Panc1 (cell line): ENCODE results near the gene OR52K1. TPM values are rescaled to one million over a fixed set of nuclear protein-coding genes. Genes with fewer than 3 reads are reported as not detected.

Source experiments
- ATAC-seq: fragments of 200-7000 bp; cut with Tn5 transposase; 2 replicates; pipeline ENCODE4 v1.9.1; 2020; ENCODE audit warnings: mild to moderate bottlenecking, moderate library complexity
- BruUV-seq: library from RNA; stranded (reverse); fragments of 400-500 nt; replicated peaks from 2 replicates; lab custom pipeline; 2021; lab: Mats Ljungman, UMichigan
- CTCF ChIA-PET: fragments of 300-600 bp; sonication (Branson Sonifier 250); formaldehyde crosslinking; loops from one replicate; lab custom pipeline; 2022; ENCODE audit warnings: antibody characterized with exemption; lab: Charles Lee
- POLR2A ChIA-PET: fragments of 300-600 bp; sonication (Branson Sonifier 250); formaldehyde crosslinking; loops from one replicate; lab custom pipeline; 2022; ENCODE audit warnings: antibody characterized with exemption; lab: Charles Lee
- DNase-seq: peaks from one replicate; pipeline ENCODE4 v3.0.0-alpha.2; 2010; ENCODE audit warnings: low read depth, low spot score
- H3K27ac ChIP-seq: 2 replicates; pipeline ENCODE4 v1.5.1; 2011; ENCODE audit warnings: mild to moderate bottlenecking, low read length, inconsistent platforms
- H3K27me3 ChIP-seq: fragments of 200-500 bp; sonication (Bioruptor generic); 2 replicates; pipeline ENCODE4 v1.6.0; 2014; ENCODE audit warnings: low read length, inconsistent platforms; ENCODE audit not compliant: control insufficient read depth, insufficient read depth
- H3K36me3 ChIP-seq: fragments of 200-500 bp; sonication (Bioruptor generic); 2 replicates; pipeline ENCODE4 v1.5.1; 2014; ENCODE audit warnings: inconsistent platforms, mild to moderate bottlenecking, low read length, moderate library complexity; ENCODE audit not compliant: control insufficient read depth, insufficient read depth
- H3K4me1 ChIP-seq: 2 replicates; pipeline ENCODE4 v1.5.1; 2011; ENCODE audit warnings: inconsistent platforms, mild to moderate bottlenecking, low read length, moderate library complexity; ENCODE audit not compliant: control insufficient read depth, insufficient read depth
- H3K4me3 ChIP-seq, 2 experiments: 2 replicates each; pipeline ENCODE4 v1.5.1; 2011 to 2012; ENCODE audit warnings: low read depth in 2 of 2, low read length in 2 of 2, mild to moderate bottlenecking in 2 of 2, inconsistent platforms in 1 of 2, moderate library complexity in 1 of 2
- H3K9me3 ChIP-seq: fragments of 200-500 bp; sonication (Bioruptor generic); 2 replicates; pipeline ENCODE4 v1.5.1; 2014; ENCODE audit warnings: low read depth, mild to moderate bottlenecking, inconsistent platforms, low read length, moderate library complexity; ENCODE audit not compliant: control insufficient read depth, insufficient read depth
- CTCF ChIP-seq: fragments of 450-650 bp; IDR thresholded peaks from 2 replicates; pipeline ENCODE4 v1.5.1; 2017; ENCODE audit warnings: mild to moderate bottlenecking
- POLR2AphosphoS5 ChIP-seq: IDR thresholded peaks from 2 replicates; pipeline ENCODE4 v1.6.1; 2012; ENCODE audit warnings: mild to moderate bottlenecking, low read depth, low read length, moderate library complexity
- REST ChIP-seq, 2 experiments: IDR thresholded peaks; 2 replicates each; pipeline ENCODE4 v1.6.1; 2011 to 2012; ENCODE audit warnings: low read depth in 2 of 2, control low read depth in 1 of 2, low read length in 1 of 2, mild to moderate bottlenecking in 1 of 2, moderate library complexity in 1 of 2; ENCODE audit not compliant: insufficient read depth in 1 of 2
- SIN3A ChIP-seq: IDR thresholded peaks from 2 replicates; pipeline ENCODE4 v1.6.1; 2012; ENCODE audit warnings: low read depth, mild to moderate bottlenecking, low read length, moderate library complexity, borderline replicate concordance; ENCODE audit not compliant: insufficient read depth
- TCF7L2 ChIP-seq: IDR thresholded peaks from 2 replicates; pipeline ENCODE4 v1.6.1; 2011; ENCODE audit warnings: mild to moderate bottlenecking, low read depth, low read length, inconsistent platforms
- in situ Hi-C: cut with HindIII; loops from 2 replicates; pipeline ENCODE4 v1.10.0; 2016; ENCODE audit warnings: low sequenced_read_pairs, low pct_unique_long_range_greater_than_20kb
- intact Hi-C: fragments of 100-400 bp; cut with micrococcal nuclease; formaldehyde crosslinking; loops from one replicate; pipeline ENCODE4 v1.10.0; 2022; ENCODE audit not compliant: unreplicated experiment
- total RNA-seq: library from RNA; stranded (reverse); gene quantifications from one replicate; pipeline ENCODE4 v1.2.1, GENCODE V29; 2021; ENCODE audit not compliant: unreplicated experiment

Gene OR52K1
- total RNA-seq, 1 experiment from 2014 or later, result not detected

GRCh38 chr11:4455419-4455818, 27.0 kb upstream of the OR52K1 start:
- Histone ChIP-seq H3K9me3 (no peaks in the 10 kb centered on the region), H3K4me3 (no peak overlapping the region), H3K27me3 (0 out of 2 replicates have a peak, but pooled peaks cover 4% of the 10 kb centered on the region), H3K27ac (no peak overlapping the region), H3K4me1 (no peaks in the 10 kb centered on the region), H3K36me3 (no peaks in the 10 kb centered on the region)
- intact Hi-C loops (no loop called here), in situ Hi-C loops (no loop called here)
- BruUV-seq, result no TSS peak
- ATAC-seq, result no peak
- DNase-seq, result no peak
- ChIA-PET CTCF (no interaction called here), POLR2A (no interaction called here)
- no peak for TF ChIP-seq POLR2AphosphoS5
- no peak for TF ChIP-seq SIN3A
- no peak for TF ChIP-seq REST (IDR thresholded peaks at IDR 0.05; ENCODE audit: insufficient read depth in 1 of 2, low read depth in 2 of 2, low read length in 1 of 2)
- TF ChIP-seq CTCF, result no peak

- CTCF ChIA-PET, result no interaction called here
- Histone ChIP-seq H3K36me3 (no peaks in the 10 kb centered on the region), H3K4me3 (no peak overlapping the region), H3K27ac (no peak overlapping the region), H3K9me3 (no peaks in the 10 kb centered on the region), H3K27me3 (0 out of 2 replicates have a peak, but pooled peaks cover 4% of the 10 kb centered on the region), H3K4me1 (no peaks in the 10 kb centered on the region)
- ATAC-seq (no peak), DNase-seq (no peak)
- POLR2A ChIA-PET, result no interaction called here
- in situ Hi-C loops, result no loop called here
- TF ChIP-seq REST (IDR thresholded peaks at IDR 0.05; ENCODE audit: insufficient read depth in 1 of 2, low read depth in 2 of 2, low read length in 1 of 2) (no peak), SIN3A (no peak), POLR2AphosphoS5 (no peak), CTCF (no peak), TCF7L2 (no peak)
- intact Hi-C loops, result no loop called here
- BruUV-seq, result no TSS peak
Measured at GRCh38 chr11:4459500-4459899, 22.9 kb upstream of the OR52K1 start.
